VCaP (cell line): ENCODE data around the gene CDRT15.

Experiments
- H3K27ac ChIP-seq: fragments of 450-650 bp; 2 replicates; pipeline ENCODE4 v1.5.1; 2017
- TF ChIP-seq, protein P1 (sequence below): fragments of 450-650 bp; conservative IDR thresholded peaks from 2 replicates; pipeline ENCODE4 v1.5.1; 2017; ENCODE audit warnings: mild to moderate bottlenecking, moderate library complexity

The CDRT15 gene

GRCh38 chr17:14201021-14201987 lies 35.4 kb downstream of the CDRT15 start:
- H3K27ac ChIP-seq, result peak overlapping the region; percentile 25
- TF ChIP-seq, protein P1, sequence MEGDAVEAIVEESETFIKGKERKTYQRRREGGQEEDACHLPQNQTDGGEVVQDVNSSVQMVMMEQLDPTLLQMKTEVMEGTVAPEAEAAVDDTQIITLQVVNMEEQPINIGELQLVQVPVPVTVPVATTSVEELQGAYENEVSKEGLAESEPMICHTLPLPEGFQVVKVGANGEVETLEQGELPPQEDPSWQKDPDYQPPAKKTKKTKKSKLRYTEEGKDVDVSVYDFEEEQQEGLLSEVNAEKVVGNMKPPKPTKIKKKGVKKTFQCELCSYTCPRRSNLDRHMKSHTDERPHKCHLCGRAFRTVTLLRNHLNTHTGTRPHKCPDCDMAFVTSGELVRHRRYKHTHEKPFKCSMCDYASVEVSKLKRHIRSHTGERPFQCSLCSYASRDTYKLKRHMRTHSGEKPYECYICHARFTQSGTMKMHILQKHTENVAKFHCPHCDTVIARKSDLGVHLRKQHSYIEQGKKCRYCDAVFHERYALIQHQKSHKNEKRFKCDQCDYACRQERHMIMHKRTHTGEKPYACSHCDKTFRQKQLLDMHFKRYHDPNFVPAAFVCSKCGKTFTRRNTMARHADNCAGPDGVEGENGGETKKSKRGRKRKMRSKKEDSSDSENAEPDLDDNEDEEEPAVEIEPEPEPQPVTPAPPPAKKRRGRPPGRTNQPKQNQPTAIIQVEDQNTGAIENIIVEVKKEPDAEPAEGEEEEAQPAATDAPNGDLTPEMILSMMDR, result no peak

GRCh38 chr17:14200354-14200753 lies 36.3 kb downstream of the CDRT15 start:
- TF ChIP-seq, protein P1, result no peak
- no peak overlapping the region for H3K27ac ChIP-seq

- TF ChIP-seq, protein P1, result no peak
- H3K27ac ChIP-seq, result no peak overlapping the region
These were observed 37.1 kb downstream of the CDRT15 start for GRCh38 chr17:14199601-14200000.

GRCh38 chr17:14198575-14198974 lies 38.1 kb downstream of the CDRT15 start:
- TF ChIP-seq, protein P1, result no peak
- no peak overlapping the region for H3K27ac ChIP-seq

- TF ChIP-seq, protein P1, result no peak
- no peak overlapping the region for H3K27ac ChIP-seq
These were observed 38.6 kb downstream of the CDRT15 start for GRCh38 chr17:14198013-14198412.

- TF ChIP-seq, protein P1, result no peak
- no peak overlapping the region for H3K27ac ChIP-seq
These were observed 39.1 kb downstream of the CDRT15 start for GRCh38 chr17:14197586-14197985.

DNA sequence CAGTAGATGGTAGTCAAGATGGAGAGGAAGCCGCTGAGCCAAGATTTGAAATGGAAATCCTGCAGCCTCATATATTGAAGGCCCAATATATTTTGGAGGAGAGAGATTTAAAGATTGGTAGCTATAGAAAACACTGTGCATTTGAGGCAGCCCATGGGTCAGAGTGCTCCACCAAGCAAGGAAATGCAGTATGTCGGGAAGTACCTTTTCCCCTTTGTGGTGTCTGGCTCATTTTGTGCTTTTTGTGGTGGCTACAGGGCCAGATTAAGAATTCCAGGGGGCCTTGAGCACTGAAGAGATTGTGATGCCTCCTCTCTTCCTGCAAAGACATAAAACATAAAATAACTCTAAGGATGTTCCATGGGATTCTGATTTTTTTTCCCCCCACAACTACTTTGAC lies 39.6 kb downstream of the CDRT15 start:
- TF ChIP-seq, protein P1, result no peak

More for the DNA sequence above, 39.6 kb downstream of the CDRT15 start:
- no peak overlapping the region for H3K27ac ChIP-seq
